Glomerular visceral epithelial cell (primary cell): Measurements from ENCODE around the gene GNB1L.

ENCODE experiments used
- DNase-seq: peaks from one replicate; pipeline ENCODE4 v3.0.0-alpha.2; 2016; ENCODE audit errors: extremely low spot score

Gene GNB1L

GRCh38 chr22:19823191-19823901 lies 31.3 kb downstream of the GNB1L start:
- no peak for DNase-seq

DNA sequence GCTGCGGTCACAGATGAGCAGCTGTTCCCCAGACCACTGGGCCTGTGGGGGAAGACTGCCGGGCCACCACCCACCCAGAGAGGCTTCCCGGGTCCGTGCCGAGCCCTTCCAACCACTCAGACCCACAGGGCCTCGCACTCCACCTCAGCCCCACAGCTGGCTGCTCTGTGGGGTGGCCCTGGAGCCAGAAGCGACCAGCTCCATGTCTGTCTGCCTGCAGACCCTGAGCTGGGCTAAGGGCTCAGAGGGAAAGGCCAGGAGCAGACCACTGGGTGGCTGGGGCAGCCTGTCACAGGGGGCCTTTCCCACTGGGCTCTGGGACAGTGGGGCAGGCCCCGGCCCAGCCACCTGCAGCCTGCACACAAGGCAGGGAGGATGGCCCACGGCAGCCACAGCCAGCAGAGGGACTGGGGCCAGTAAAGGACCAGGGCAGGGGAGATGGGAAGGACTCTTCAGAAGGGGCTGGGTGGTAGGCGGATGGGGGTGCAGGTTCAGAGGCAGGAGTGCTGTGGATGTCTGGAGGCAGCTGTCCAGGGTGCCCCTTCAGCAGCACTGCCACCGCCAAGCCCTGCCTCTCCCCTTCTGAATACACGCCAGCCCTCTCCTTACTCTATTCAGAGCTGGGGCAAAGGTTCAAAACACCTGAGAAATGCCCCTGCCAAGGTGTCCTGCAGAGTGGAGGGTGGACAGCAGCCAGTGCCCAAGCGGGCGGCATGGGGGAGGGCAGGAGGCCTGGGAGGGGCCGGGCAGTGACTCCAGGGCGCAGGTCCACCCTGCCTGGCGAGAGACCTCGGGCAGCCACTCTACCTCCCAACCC lies 32.2 kb downstream of the GNB1L start:
- no peak for DNase-seq

GRCh38 chr22:19821523-19822300 lies 33.0 kb downstream of the GNB1L start:
- DNase-seq: no peak

GRCh38 chr22:19820880-19821522 lies 33.7 kb downstream of the GNB1L start:
- DNase-seq: no peak

- DNase-seq: no peak
Observed at GRCh38 chr22:19819911-19820879, 34.5 kb downstream of the GNB1L start.

- DNase-seq: no peak
Observed at GRCh38 chr22:19819208-19819910, 35.3 kb downstream of the GNB1L start.

DNA sequence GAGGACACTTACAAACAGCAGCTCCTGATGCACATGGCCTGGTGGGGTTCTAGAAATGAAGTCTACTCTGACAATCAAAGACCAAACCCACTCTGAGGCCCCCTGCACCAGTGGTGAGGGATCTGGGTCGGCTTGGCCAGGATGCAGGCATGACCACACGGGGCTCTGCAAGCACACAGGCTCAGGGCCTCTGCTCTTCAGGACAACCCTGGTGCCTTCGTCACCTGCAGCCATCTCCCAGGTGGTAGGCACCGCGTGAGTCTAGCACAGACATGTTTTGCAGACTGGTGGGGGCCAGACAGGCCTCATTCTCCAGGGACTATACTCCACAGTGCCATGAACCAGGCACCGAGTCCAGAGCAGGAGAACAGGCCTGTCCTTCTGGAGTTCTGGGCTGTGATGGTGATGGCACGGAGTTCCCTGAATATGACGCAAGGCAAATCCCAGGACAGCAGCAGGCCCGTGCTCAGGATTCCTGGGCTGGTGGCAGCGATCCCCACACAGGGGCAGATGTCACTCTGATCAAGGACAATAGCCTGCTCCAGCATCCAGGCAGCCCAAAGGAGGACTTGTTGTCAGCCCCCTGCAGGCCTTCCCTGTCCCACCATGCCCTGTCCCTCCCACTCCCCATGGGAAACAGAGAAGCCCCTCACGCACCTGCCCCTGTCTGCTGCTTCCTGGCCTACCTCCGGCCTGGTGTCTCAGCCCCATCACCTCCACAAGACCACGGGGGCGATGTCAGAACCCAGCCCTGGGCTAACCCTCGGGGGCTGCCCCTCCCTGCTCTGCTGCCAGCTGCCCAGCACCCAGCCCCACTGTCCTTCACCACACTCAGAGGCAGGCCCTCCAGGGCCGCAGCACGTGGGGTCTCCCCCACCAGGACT lies 36.1 kb downstream of the GNB1L start:
- DNase-seq: no peak

DNA sequence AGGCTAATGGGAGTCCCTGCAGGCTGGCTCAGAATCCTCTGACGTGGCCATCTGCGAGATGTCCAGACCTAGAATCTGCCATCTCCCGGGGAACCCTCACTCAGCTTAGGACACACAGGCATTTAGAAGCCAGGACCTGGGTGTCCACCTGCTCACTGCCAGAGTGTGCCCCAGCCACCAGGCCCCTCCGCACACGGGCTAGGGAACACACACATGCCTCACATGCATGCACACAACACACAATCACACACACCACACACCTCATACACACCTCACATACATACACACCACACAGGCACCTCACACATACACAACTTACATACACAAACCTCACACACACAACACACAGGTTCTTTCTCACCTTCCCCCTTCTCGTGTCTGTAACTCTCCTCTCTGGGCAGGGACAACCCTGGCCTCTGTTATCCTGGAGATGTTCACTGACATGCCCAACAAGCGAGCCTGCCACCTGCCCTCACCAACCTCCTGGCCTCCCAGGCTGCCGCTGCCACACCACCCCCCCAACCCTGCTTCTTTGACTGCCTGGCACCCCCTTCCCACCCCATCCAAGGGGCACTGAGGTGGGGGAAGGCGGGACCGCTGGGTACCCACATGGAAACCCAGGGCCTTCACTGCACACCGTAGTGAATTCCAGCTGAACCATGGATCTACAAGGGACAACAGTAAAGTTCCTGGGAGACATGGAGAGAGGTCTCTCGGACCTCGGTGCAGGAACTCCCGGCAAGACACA lies 38.1 kb downstream of the GNB1L start:
- no peak for DNase-seq

DNA sequence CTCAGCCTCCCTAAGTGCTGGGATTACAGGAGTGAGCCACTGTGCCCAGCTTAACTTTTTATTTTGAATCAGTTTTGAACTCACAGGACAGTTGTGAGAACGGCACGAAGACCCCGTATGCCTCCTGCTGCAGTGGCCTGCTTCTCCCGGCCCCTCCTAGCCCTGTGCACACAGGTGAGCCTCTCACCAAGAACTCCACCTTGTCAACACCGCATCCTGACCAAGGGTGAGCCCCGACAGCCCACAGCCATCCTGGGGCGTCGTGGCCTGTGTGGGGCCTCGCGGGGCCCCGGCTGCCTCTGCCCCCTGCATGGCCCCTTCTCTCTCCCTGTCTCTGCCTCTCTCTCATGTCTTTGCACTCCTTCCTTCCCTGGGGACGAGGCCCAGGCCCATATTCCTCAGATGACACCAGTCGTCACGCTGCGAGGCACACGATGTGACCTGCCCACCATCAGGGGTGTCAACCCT lies 38.8 kb downstream of the GNB1L start:
- DNase-seq: no peak

GRCh38 chr22:19815093-19815822 lies 39.4 kb downstream of the GNB1L start:
- DNase-seq: no peak

DNA sequence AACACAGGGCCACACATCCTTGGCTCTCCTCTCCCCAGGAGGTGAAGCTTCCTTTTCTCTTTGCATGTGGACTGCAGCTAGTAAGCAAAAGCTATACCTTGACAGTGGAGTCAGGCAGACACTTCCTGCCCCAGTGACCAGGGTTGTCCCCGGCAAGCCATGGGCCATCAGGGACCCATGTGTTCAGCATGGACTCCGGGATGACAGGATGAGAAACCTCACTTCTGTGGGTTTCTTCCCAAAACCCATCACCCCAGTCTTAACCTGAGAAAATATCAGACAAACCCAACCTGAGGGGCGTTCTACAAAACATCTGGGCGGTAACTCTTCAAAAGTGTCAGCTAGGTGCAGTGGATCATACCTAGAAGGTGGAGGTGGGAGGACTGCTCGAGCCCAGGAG lies 40.2 kb downstream of the GNB1L start:
- DNase-seq: no peak

- no peak for DNase-seq
Observed at GRCh38 chr22:19812910-19813309, 41.8 kb downstream of the GNB1L start.

- DNase-seq: no peak
Observed at GRCh38 chr22:19811811-19812771, 42.6 kb downstream of the GNB1L start.

DNA sequence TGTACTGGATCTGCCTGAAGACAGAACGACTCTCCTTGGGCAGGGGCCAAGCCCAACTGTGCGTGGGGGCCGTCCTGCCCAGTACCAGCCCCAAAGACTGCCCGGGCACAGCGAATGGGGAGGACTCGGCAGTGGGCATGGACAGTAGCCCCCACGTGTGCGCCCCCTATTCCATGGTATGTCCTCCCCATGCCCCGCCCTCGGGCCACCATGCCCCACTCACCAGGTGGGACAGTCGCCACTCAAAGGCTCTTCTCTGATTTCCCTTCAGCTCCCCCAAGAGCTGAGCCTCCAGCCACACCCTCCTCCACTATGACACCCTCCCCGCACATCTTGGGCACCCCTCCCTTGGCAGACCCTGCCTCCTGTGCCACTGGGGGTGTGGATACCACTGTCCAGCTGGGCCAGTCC lies 43.5 kb downstream of the GNB1L start:
- DNase-seq: no peak

DNA sequence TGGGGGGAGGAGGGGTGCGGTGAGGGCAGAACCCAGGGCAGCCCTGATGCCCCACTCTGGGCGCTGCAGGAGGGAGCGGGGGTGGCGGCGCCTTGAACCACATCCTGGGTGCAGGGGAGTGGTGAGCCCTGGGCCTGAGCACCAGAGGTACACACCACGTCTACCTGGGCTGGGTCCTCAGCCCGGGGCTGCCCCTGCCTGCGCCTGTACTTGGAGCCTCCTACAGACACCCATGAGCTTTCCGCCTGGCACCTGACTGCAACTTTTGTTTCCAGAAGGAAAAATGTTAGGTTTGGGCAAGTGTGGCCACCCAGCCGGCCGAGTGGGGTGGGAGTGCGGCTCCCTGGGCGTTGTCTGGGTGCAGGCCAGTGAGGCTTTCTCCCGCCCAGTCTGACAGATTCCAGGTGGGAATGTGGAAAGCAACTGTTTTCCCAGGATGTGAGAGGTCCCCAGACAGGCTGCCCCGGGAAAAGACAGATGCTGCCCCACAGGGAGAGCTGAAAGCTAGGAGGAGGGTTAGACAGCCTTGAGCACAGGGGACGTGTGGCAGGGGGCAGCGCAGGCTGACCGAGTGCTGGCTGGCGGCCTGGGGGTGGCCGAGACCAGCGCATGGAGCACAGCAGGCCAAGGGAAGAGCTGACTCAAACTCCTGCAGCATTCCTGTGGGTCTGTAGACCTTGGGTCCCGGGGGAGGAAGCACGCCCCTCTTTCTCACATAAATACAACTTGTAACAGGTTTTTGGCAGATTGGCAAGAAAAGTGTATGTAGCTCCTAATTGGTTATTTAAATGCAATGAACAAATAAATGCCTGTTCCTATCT lies 44.1 kb downstream of the GNB1L start:
- DNase-seq: no peak

GRCh38 chr22:19809741-19810140 lies 44.9 kb downstream of the GNB1L start:
- DNase-seq: no peak
